AG04449 (cell line): ENCODE data around the gene CBX3.
"Not testable (repeated sequence)": the region's sequence is repeated elsewhere in the genome, so short reads cannot be mapped to it uniquely, and the experiment has no call there.

Experiments
- CTCF ChIA-PET: fragments of 350-600 bp; formaldehyde crosslinking; extraction: SDS; loops from one replicate; lab custom pipeline; 2021; ENCODE audit warnings: antibody characterized with exemption; lab: Yijun Ruan, JAX
- POLR2A ChIA-PET: fragments of 400-600, 350-600 bp; formaldehyde crosslinking; extraction: SDS; loops from one replicate; lab custom pipeline; 2020; ENCODE audit warnings: antibody characterized with exemption, inconsistent platforms; lab: Yijun Ruan, JAX
- DNase-seq: peaks from one replicate; pipeline ENCODE4 v3.0.0-alpha.2; 2010; ENCODE audit warnings: low read depth, low spot score
- H3K4me3 ChIP-seq: 2 replicates; pipeline ENCODE4 v1.5.1; 2011; ENCODE audit warnings: low read depth, mild to moderate bottlenecking, control low read depth, low read length
- TF ChIP-seq, protein P1 (sequence below): IDR thresholded peaks from one replicate; pipeline ENCODE4 v1.5.1; 2011; ENCODE audit warnings: mild to moderate bottlenecking, moderate library complexity, low read length, control low read depth, inconsistent platforms; ENCODE audit not compliant: insufficient read depth; ENCODE audit errors: missing control alignments

Gene CBX3

GRCh38 chr7:26227987-26228386 lies 26.4 kb downstream of the CBX3 start:
- ChIA-PET POLR2A (no interaction called here), CTCF (interaction anchor here (0.9 kb wide), 1 partner anchor 137 kb away, joined by 3 read pairs; no protein-coding TSS in a partner anchor)
- no peak for DNase-seq
- H3K4me3 ChIP-seq: no peak overlapping the region
- TF ChIP-seq, protein P1, sequence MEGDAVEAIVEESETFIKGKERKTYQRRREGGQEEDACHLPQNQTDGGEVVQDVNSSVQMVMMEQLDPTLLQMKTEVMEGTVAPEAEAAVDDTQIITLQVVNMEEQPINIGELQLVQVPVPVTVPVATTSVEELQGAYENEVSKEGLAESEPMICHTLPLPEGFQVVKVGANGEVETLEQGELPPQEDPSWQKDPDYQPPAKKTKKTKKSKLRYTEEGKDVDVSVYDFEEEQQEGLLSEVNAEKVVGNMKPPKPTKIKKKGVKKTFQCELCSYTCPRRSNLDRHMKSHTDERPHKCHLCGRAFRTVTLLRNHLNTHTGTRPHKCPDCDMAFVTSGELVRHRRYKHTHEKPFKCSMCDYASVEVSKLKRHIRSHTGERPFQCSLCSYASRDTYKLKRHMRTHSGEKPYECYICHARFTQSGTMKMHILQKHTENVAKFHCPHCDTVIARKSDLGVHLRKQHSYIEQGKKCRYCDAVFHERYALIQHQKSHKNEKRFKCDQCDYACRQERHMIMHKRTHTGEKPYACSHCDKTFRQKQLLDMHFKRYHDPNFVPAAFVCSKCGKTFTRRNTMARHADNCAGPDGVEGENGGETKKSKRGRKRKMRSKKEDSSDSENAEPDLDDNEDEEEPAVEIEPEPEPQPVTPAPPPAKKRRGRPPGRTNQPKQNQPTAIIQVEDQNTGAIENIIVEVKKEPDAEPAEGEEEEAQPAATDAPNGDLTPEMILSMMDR: no peak

GRCh38 chr7:26233902-26234511 lies 32.5 kb downstream of the CBX3 start:
- no peak overlapping the region for H3K4me3 ChIP-seq
- ChIA-PET POLR2A (no interaction called here), CTCF (no interaction called here)
- TF ChIP-seq, protein P1: no peak
- DNase-seq: no peak

DNA sequence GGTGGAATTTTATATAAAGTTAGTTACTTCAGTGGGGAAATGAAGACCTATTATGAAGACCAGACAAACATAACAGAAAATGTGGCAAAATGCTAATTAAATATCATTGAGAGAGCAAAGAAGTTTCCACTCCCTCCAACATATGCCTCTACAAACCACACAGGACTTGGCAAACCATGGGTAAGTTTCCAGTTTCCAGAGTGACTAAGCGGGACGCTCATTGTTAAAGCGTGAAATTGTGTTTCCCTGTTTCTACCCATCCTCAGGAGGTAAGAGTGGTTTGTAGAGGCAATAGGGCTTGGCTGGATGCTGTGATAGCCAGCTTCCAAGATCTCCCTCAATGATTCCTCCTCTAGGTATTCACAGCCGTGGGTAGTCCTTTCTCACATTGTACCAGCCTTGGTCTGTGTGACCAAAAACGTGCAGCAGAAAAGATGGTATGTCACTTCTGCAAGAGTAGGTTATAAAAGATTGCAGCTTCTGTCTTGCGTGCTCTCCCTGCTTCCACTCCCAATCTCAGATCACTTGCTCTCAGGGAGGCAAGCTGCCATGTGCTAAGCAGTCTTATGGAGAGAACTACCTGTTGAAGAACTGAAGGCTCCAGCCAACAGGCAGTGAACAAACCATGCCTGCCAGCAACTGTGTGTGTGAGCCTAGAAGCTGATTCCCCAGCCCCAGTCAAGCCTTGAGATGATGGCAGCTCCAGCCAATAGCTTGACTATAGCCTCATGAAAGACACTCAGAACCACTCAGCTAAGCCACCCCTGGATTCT lies 35.7 kb downstream of the CBX3 start:
- ChIA-PET POLR2A (no interaction called here), CTCF (no interaction called here)
- TF ChIP-seq, protein P1: no peak
- H3K4me3 ChIP-seq: no peak overlapping the region
- DNase-seq: no peak

- ChIA-PET CTCF (no interaction called here), POLR2A (no interaction called here)
- no peak overlapping the region for H3K4me3 ChIP-seq
- DNase-seq: no peak
- TF ChIP-seq, protein P1: no peak
Measured at GRCh38 chr7:26238032-26238431, 36.5 kb downstream of the CBX3 start.

- TF ChIP-seq, protein P1: no peak
- POLR2A ChIA-PET: no interaction called here
- CTCF ChIA-PET: no interaction called here
- no peak overlapping the region for H3K4me3 ChIP-seq
- DNase-seq: no peak
Measured at GRCh38 chr7:26245150-26245549, 43.6 kb downstream of the CBX3 start.

- TF ChIP-seq, protein P1: no peak
- H3K4me3 ChIP-seq: no peak overlapping the region
- ChIA-PET POLR2A (no interaction called here), CTCF (no interaction called here)
- no peak for DNase-seq
Measured at GRCh38 chr7:26250239-26250638, 48.7 kb downstream of the CBX3 start.

DNA sequence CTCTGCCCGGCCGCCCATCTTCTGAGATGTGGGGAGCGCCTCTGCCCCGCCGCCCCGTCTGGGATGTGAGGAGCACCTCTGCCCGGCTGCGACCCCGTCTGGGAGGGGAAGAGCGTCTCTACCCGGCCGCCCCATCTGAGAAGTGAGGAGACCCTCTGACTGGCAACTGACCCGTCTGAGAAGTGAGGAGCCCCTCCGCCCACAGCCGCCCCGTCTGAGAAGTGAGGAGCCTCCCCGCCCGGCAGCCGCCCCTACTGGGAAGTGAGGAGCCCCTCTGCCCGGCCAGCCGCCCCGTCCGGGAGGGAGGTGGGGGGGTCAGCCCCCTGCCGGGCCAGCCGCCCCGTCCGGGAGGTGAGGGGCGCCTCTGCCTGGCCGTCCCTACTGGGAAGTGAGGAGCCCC lies 60.3 kb downstream of the CBX3 start:
- H3K4me3 ChIP-seq: not testable (repeated sequence)

More for the DNA sequence above, 60.3 kb downstream of the CBX3 start:
- POLR2A ChIA-PET, CTCF ChIA-PET, DNase-seq: not testable (repeated sequence)
